K562 (cell line): ENCODE measurements around the gene SETX. TPM values are rescaled to one million over a fixed set of nuclear protein-coding genes. Genes with fewer than 3 reads are reported as not detected.
A peak's percentile ranks its signal among the peaks of the same experiment; 100 is the strongest.

Experiments
- ATAC-seq: fragments of 200-7000 bp; cut with Tn5 transposase; 3 replicates; pipeline ENCODE4 v1.9.1; 2020; ENCODE audit warnings: moderate library complexity
- BruUV-seq: library from RNA; stranded (reverse); fragments of 400-500 nt; replicated peaks from 2 replicates; lab custom pipeline; 2021; lab: Mats Ljungman, UMichigan
- CTCF ChIA-PET: fragments of 300-600 bp; formaldehyde crosslinking; extraction: SDS; loops from one replicate; lab custom pipeline; 2021; ENCODE audit warnings: low intra/inter-chr PET ratio; lab: Yijun Ruan, JAX
- POLR2A ChIA-PET: fragments of 300-600, 350-650 bp; sonication (Branson Sonifier 250); formaldehyde crosslinking; extraction: SDS; loops from one replicate; lab custom pipeline; 2021; ENCODE audit warnings: antibody characterized with exemption, inconsistent platforms; lab: Yijun Ruan, JAX
- DNase-seq, 4 experiments: peaks; one replicate each; pipeline versions ENCODE4 v3.0.0 to v3.0.0-alpha.2; 2011 to 2018; ENCODE audit warnings: low spot score in 3 of 4, mixed read lengths in 3 of 4; ENCODE audit errors: extremely low read depth in 1 of 4
- FAIRE-seq: peaks from 2 replicates; lab custom pipeline; 2011; peaks lifted over from hg19 to GRCh38; lab: Jason Lieb, UNC
- H2AFZ ChIP-seq: 2 replicates; pipeline ENCODE4 v1.6.0; 2011; ENCODE audit warnings: low read depth, low read length, control low read depth, inconsistent platforms
- H3K27ac ChIP-seq: fragments of 200-600 bp; 3 replicates; pipeline ENCODE4 v1.8.0; 2011; ENCODE audit warnings: low read depth, mild to moderate bottlenecking, control low read depth, inconsistent platforms, low read length, moderate library complexity, mixed read lengths; ENCODE audit errors: extremely low read depth
- H3K27me3 ChIP-seq, 2 experiments: fragments of 300-600 bp in 1 of 2; 2 replicates in 1 of 2; 3 replicates in 1 of 2; pipeline versions ENCODE4 v1.6.0 to v1.8.0; 2011; ENCODE audit warnings: inconsistent platforms in 2 of 2, low read length in 2 of 2, mild to moderate bottlenecking in 1 of 2, mixed read lengths in 1 of 2, moderate library complexity in 1 of 2; ENCODE audit not compliant: control insufficient read depth in 2 of 2, insufficient read depth in 2 of 2
- H3K36me3 ChIP-seq: fragments of 300-600 bp; 3 replicates; pipeline ENCODE4 v1.8.0; 2011; ENCODE audit warnings: mild to moderate bottlenecking, low read length, inconsistent platforms; ENCODE audit not compliant: control insufficient read depth, insufficient read depth
- H3K4me1 ChIP-seq, 2 experiments: fragments of 200-600 bp in 1 of 2; replicated peaks in 1 of 2; 2 replicates in 1 of 2; 3 replicates in 1 of 2; pipeline versions ENCODE4 v1.5.1 to v1.8.0; 2011; ENCODE audit warnings: inconsistent platforms in 2 of 2, low read length in 2 of 2, mild to moderate bottlenecking in 1 of 2, mixed read lengths in 1 of 2, moderate library complexity in 1 of 2; ENCODE audit not compliant: control insufficient read depth in 2 of 2, insufficient read depth in 2 of 2
- H3K4me2 ChIP-seq: 2 replicates; pipeline ENCODE4 v1.6.1; 2011; ENCODE audit warnings: low read length, control low read depth, inconsistent platforms, mixed read lengths; ENCODE audit not compliant: insufficient read depth
- H3K4me3 ChIP-seq: fragments of 200-600 bp; sonication (generic), shearing (Covaris generic); 2 replicates; pipeline ENCODE4 v1.5.1; 2016; ENCODE audit warnings: control low read depth, inconsistent platforms
- H3K79me2 ChIP-seq: fragments of 200-600 bp; 3 replicates; pipeline ENCODE4 v1.8.0; 2011; ENCODE audit warnings: low read length, inconsistent platforms; ENCODE audit not compliant: control insufficient read depth, insufficient read depth
- H3K9ac ChIP-seq, 2 experiments: 2 replicates each; pipeline versions ENCODE4 v1.6.0 to v1.6.1; 2011; ENCODE audit warnings: low read depth in 2 of 2, low read length in 2 of 2, control low read depth in 1 of 2, inconsistent platforms in 1 of 2, mild to moderate bottlenecking in 1 of 2, mixed read lengths in 1 of 2; ENCODE audit not compliant: insufficient read depth in 1 of 2
- H3K9me1 ChIP-seq: one replicate; pipeline ENCODE4 v1.6.0; 2011; ENCODE audit warnings: inconsistent platforms, mild to moderate bottlenecking, low read length, moderate library complexity; ENCODE audit not compliant: control insufficient read depth, insufficient read depth
- H3K9me3 ChIP-seq: replicated peaks from 2 replicates; pipeline ENCODE4 v1.5.1; 2011; ENCODE audit warnings: low read depth, low read length, inconsistent platforms; ENCODE audit not compliant: control insufficient read depth, insufficient read depth
- H4K20me1 ChIP-seq: replicated peaks from 2 replicates; pipeline ENCODE4 v1.6.1; 2011; ENCODE audit warnings: low read length, inconsistent platforms, mixed read lengths; ENCODE audit not compliant: control insufficient read depth, insufficient read depth
- ATF2 ChIP-seq: sonication (generic); formaldehyde crosslinking; IDR thresholded peaks from 2 replicates; pipeline ENCODE4 v1.8.1; 2022; ENCODE audit warnings: missing genetic modification reagents
- CBX2 ChIP-seq: fragments of 200-600 bp; sonication (generic); IDR thresholded peaks from one replicate; pipeline ENCODE4 v1.6.1; 2012; ENCODE audit warnings: mild to moderate bottlenecking, low read length, inconsistent platforms; ENCODE audit not compliant: insufficient read depth, poor library complexity, severe bottlenecking
- CBX8 ChIP-seq: fragments of 200-600 bp; sonication (generic); IDR thresholded peaks from 2 replicates; pipeline ENCODE4 v1.6.1; 2012; ENCODE audit warnings: borderline replicate concordance, mixed run types, low read depth, mild to moderate bottlenecking, moderate library complexity, mixed read lengths, low read length, control low read depth, inconsistent platforms; ENCODE audit not compliant: poor library complexity, severe bottlenecking; ENCODE audit errors: extremely low read depth
- E2F5 ChIP-seq: sonication (generic); formaldehyde crosslinking; IDR thresholded peaks from 2 replicates; pipeline ENCODE4 v1.8.0; 2022; ENCODE audit warnings: mild to moderate bottlenecking, missing genetic modification reagents
- FOSL1 ChIP-seq: fragments of 200-800 bp; sonication (Bioruptor generic); conservative IDR thresholded peaks from 2 replicates; pipeline ENCODE4 v1.6.1; 2016; ENCODE audit warnings: missing genetic modification characterization, missing compliant biosample characterization
- GABPB2 ChIP-seq: fragments of 250-450 bp; sonication (Bioruptor Pico); conservative IDR thresholded peaks from 2 replicates; pipeline ENCODE4 v1.5.1; 2021; ENCODE audit warnings: mild to moderate bottlenecking
- KHSRP ChIP-seq: fragments of 450-650 bp; IDR thresholded peaks from 2 replicates; pipeline ENCODE4 v1.6.1; 2017
- ZFX ChIP-seq: sonication (generic); formaldehyde crosslinking; IDR thresholded peaks from 2 replicates; pipeline ENCODE4 v1.8.0; 2022; ENCODE audit warnings: mild to moderate bottlenecking, missing genetic modification reagents, moderate library complexity
- WGBS: fragments of 100-300 bp; shearing (Covaris generic); methylation state at CpG from one replicate; pipeline ENCODE4 v1.1.6; 2016; ENCODE audit warnings: low coverage, mixed read lengths; ENCODE audit not compliant: insufficient coverage; ENCODE audit errors: missing lambda C conversion rate; 5-methylcytosine and 5-hydroxymethylcytosine counted together
- in situ Hi-C: fragments of 300-500 bp; cut with MboI; formaldehyde crosslinking; loops from 4 replicates; pipeline ENCODE4 v1.15.0; 2018; ENCODE audit warnings: inconsistent platforms, mixed read lengths
- intact Hi-C: fragments of 100-400 bp; cut with micrococcal nuclease; formaldehyde crosslinking; loops from 2 replicates; pipeline ENCODE4 v1.14.2; 2022
- polyA plus RNA-seq, 8 experiments: library from polyadenylated mRNA; depleted of rRNA in 4 of 8; stranded (reverse) in 5 of 8; unstranded in 3 of 8; fragments of >200 nt; fragmentation: Nextera tagmentation in 2 of 8; fragmentation: Illumina TruSeq in 1 of 8; extraction: Ambion mirVana in 2 of 8; extraction: Trizol in 1 of 8; gene quantifications; 2 replicates each; pipeline versions ENCODE4 v1.2.1 to v1.2.3, GENCODE V29; 2011 to 2014; ENCODE audit warnings: inconsistent platforms in 1 of 8, missing spikeins in 1 of 8
- total RNA-seq, 7 experiments: library from RNA; depleted of rRNA in 6 of 7; stranded (reverse); fragments of >200 nt in 6 of 7; fragmentation: Illumina TruSeq in 2 of 7; extraction: Trizol in 2 of 7; gene quantifications; 2 replicates each; pipeline versions ENCODE4 v1.2.1 to v1.2.3, GENCODE V29; 2011 to 2021; ENCODE audit warnings: low replicate concordance in 1 of 7

The SETX gene
- total and polyA plus RNA-seq, 9 of the 15 experiments (the other 6 are each of a cell fraction or from before 2014, with no cell fraction given): 8.7 to 45.7 (median 28.7) TPM

DNA sequence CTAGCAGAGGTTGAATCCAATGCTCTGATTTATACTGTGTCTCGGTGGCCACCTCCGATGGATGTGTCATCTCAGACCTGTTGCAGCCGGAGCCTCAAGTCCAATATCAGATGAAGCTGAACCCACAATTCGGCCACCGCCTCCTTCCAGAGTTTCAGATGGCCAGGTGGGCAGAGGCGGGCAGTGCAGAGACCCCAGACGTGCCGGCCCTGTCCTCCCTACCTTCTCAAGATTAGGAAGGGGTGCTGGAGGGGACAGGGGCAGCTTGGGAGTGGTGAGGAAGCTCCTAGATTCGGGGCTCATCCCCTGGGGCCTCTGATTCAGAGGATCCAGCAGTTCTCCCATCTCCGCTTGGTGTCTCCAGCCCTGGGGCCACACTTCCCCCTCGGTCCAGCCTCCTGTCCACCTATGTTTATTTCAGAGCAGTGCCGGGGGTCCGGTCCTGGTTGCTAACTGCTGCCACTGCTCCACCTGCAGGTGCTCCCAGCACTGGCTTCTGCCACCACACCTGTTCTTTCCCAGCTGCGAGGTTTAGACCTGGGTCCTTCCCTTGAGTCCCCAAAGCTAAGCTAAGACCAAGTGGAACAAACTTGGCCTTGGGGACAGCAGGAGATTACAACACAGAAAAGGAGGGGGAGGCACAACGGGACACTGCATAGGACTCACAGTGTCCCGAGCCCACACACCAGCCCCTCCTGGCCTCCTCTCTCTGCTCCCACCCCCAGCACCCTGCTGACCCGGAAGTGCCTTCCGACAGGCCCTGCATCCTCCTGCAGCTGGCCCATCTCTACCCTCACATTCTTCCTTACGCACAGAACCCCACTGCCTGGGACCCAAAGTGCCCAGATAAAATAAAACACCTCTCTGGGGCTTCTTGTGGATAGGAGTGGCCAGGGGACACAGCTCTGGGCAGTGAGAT, 111.4 kb downstream of the SETX start (continued):
- TF ChIP-seq GABPB2 (CRISPR knock-in tag) (no peak), FOSL1 (tag) (no peak), ATF2 (CRISPR knock-in tag) (no peak), ZFX (CRISPR knock-in tag) (no peak), KHSRP (no peak)

DNA sequence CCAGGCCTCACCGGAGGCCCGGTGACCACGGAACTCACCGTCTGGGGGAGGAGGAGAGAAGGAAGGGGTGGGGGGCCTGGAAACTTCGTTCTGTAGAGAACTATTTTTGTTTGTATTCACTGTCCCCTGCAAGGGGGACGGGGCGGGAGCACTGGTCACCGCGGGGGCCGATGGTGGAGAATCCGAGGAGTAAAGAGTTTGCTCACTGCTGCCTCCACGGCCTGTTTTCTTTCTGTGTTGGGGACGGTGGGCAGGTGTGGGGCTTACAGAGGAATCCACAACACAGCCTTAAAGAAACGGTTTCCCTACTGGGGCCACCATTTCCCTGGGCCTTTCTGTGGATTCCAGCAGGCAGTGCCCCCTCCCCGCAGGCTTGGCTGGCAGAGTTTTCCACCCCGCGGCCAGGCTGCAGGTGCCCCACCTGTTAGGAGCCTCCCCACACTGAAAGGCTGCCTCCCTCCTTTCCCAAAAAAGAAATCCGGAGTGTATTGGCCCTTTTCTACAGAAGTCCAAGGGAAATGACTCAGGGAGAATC, 112.1 kb downstream of the SETX start:
- no peak overlapping the region for H2AFZ ChIP-seq

More for the DNA sequence above, 112.1 kb downstream of the SETX start:
- no peaks in the 10 kb centered on the region for H3K9me3 ChIP-seq
- 15% methylated on average over 17 of the region's 18 CpGs for WGBS
- peak overlapping the region in 1 of 2 experiments; percentile 84; a peak in 1 of 4 replicates for H3K9ac ChIP-seq
- in situ Hi-C loops: no loop called here
- H3K9me1 ChIP-seq: no peaks in the 10 kb centered on the region
- TF ChIP-seq E2F5 (CRISPR knock-in tag): no peak
- TF ChIP-seq CBX8: peak; percentile 81
- TF ChIP-seq CBX2: peak; percentile 77
- TF ChIP-seq, all 486 proteins: peak for 2
- H3K27me3 ChIP-seq: peaks cover 26 to 75% of the 10 kb centered on the region in 2 experiments
- CTCF ChIA-PET: no interaction called here
- H3K36me3 ChIP-seq: no peaks in the 10 kb centered on the region
- H3K4me2 ChIP-seq: 0 out of 2 replicates have a peak overlapping the region, but pooled peaks have one; percentile 11
- FAIRE-seq (no peak), DNase-seq (no peak), ATAC-seq (no peak)
- POLR2A ChIA-PET: no interaction called here
- H3K27ac ChIP-seq: no peak overlapping the region
- no TSS peak for BruUV-seq
- H4K20me1 ChIP-seq: peaks cover 7% of the 10 kb centered on the region; the same call in 1 of the 2 replicates
- peaks cover 0 to 48% of the 10 kb centered on the region in 2 experiments; a peak in 4 of 5 replicates for H3K4me1 ChIP-seq
- H3K79me2 ChIP-seq: no peaks in the 10 kb centered on the region
- H3K4me3 ChIP-seq: 0 out of 2 replicates have a peak overlapping the region, but pooled peaks have one; percentile 52
- intact Hi-C loops: no loop called here
